Progenitor cell of endocrine pancreas (in vitro differentiated cells): ENCODE data around the gene LTBP1. TPM values are rescaled to one million over a fixed set of nuclear protein-coding genes. Genes with fewer than 3 reads are reported as not detected.

Source experiments
- DNase-seq: peaks from one replicate; pipeline ENCODE4 v3.0.0; 2021; ENCODE audit warnings: low spot score; ENCODE audit not compliant: unreplicated experiment
- H3K27ac Mint-ChIP-seq: 2 replicates; pipeline ENCODE4 v1.8.0; 2021; ENCODE audit warnings: mild to moderate bottlenecking, moderate library complexity, mixed read lengths
- H3K27me3 Mint-ChIP-seq: 2 replicates; pipeline ENCODE4 v1.8.0; 2021; ENCODE audit warnings: mixed read lengths
- H3K36me3 Mint-ChIP-seq: 2 replicates; pipeline ENCODE4 v1.8.0; 2022; ENCODE audit warnings: mixed read lengths; ENCODE audit not compliant: insufficient read depth
- H3K4me1 Mint-ChIP-seq: 2 replicates; pipeline ENCODE4 v1.8.0; 2021; ENCODE audit warnings: low read depth, mixed read lengths
- H3K4me3 Mint-ChIP-seq: 2 replicates; pipeline ENCODE4 v1.8.0; 2021; ENCODE audit warnings: low read depth, mild to moderate bottlenecking, moderate library complexity, mixed read lengths
- H3K9me3 Mint-ChIP-seq: 2 replicates; pipeline ENCODE4 v1.8.0; 2021; ENCODE audit warnings: low read depth, mixed read lengths
- total RNA-seq: library from RNA; stranded (reverse); gene quantifications from 2 replicates; pipeline ENCODE4 v1.2.1, GENCODE V29; 2021
- TF ChIP-seq, protein P1 (sequence below): fragments of 200-600 bp; sonication (generic); IDR thresholded peaks from one replicate; pipeline ENCODE4 v1.5.0; 2021; ENCODE audit warnings: antibody characterized with exemption, mild to moderate bottlenecking; ENCODE audit not compliant: unreplicated experiment

Gene LTBP1
- total RNA-seq, 1 donor from 2014 or later, result 63.0 TPM

DNA sequence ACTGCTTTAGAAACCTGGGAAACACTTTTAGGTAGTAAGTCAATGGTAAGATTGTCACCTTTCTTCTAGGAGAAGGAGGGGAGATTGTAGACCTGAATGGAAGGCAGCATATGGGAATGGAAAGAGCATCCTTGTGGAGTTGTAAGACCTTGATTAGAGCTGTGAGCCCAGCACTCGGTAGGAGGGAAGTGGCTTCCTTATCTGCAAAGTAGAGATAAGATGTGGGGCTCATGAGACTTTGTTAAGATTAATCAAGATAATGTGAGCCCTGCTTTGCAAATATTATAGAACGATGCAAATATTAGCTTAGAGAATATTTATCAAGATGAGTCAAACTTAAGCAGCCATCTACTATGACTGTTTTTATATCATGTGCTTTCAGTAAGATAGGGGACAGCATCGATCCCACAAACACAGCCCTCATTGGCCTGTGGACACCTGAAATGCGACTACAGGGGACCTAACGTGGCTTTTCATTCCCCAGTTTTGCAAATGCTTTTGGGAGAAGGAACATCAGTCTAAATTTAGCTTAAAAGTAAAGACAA is 243.7 kb downstream of the LTBP1 start:
- H3K27me3 Mint-ChIP-seq, result no peaks in the 10 kb centered on the region
- TF ChIP-seq, protein P1, sequence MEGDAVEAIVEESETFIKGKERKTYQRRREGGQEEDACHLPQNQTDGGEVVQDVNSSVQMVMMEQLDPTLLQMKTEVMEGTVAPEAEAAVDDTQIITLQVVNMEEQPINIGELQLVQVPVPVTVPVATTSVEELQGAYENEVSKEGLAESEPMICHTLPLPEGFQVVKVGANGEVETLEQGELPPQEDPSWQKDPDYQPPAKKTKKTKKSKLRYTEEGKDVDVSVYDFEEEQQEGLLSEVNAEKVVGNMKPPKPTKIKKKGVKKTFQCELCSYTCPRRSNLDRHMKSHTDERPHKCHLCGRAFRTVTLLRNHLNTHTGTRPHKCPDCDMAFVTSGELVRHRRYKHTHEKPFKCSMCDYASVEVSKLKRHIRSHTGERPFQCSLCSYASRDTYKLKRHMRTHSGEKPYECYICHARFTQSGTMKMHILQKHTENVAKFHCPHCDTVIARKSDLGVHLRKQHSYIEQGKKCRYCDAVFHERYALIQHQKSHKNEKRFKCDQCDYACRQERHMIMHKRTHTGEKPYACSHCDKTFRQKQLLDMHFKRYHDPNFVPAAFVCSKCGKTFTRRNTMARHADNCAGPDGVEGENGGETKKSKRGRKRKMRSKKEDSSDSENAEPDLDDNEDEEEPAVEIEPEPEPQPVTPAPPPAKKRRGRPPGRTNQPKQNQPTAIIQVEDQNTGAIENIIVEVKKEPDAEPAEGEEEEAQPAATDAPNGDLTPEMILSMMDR, result no peak
- H3K36me3 Mint-ChIP-seq, result peaks cover 8% of the 10 kb centered on the region
- no peak for DNase-seq
- no peak overlapping the region for H3K4me3 Mint-ChIP-seq
- H3K4me1 Mint-ChIP-seq, result peaks cover 10% of the 10 kb centered on the region
- no peaks in the 10 kb centered on the region for H3K9me3 Mint-ChIP-seq
- H3K27ac Mint-ChIP-seq, result peak overlapping the region; percentile 26

DNA sequence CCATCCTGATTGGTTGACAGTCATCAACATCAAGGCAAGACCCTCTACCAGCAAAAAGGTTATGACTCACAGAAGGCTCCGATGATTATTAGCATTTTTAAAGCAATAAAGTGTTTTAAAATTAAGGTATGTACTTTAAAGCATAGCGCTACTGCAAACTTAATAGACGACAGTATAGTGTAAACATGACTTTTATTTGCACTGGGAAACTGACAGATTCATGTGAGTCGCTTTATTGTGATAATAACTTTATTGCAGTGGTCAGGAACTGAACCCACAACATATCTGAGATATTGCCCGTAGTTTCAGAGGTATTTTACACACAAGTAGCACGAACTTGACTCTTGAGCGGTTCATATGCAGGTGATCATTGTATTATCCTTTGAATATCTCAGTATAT is 249.1 kb downstream of the LTBP1 start:
- Mint-ChIP-seq H3K27me3 (no peaks in the 10 kb centered on the region), H3K4me1 (peaks cover 4% of the 10 kb centered on the region), H3K4me3 (no peak overlapping the region), H3K36me3 (peaks cover 6% of the 10 kb centered on the region), H3K27ac (no peak overlapping the region), H3K9me3 (peaks cover 6% of the 10 kb centered on the region)
- TF ChIP-seq, protein P1, result no peak
- no peak for DNase-seq

DNA sequence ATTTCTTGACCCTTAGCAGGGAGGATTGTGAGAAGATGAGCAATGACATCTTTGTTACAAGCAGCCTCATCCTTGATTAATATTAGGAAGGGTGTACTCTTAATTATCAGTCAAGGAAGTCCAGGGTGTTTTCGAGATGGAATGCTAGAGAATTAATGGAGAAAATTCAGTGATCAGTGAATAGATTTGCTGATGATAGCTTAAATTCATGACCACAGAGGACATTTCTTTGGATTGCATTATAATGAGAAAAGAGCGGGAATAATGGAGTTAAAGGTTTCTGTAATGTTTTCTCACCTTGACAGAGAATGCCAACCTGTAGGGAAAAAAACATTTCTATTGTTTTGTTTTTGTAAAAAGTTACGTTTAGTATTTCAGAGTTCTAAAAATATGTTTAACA is 249.9 kb downstream of the LTBP1 start:
- Mint-ChIP-seq H3K4me3 (no peak overlapping the region), H3K4me1 (peaks cover 4% of the 10 kb centered on the region), H3K9me3 (peaks cover 6% of the 10 kb centered on the region), H3K27ac (no peak overlapping the region), H3K27me3 (no peaks in the 10 kb centered on the region), H3K36me3 (peaks cover 6% of the 10 kb centered on the region)
- no peak for DNase-seq
- TF ChIP-seq, protein P1, result no peak

DNA sequence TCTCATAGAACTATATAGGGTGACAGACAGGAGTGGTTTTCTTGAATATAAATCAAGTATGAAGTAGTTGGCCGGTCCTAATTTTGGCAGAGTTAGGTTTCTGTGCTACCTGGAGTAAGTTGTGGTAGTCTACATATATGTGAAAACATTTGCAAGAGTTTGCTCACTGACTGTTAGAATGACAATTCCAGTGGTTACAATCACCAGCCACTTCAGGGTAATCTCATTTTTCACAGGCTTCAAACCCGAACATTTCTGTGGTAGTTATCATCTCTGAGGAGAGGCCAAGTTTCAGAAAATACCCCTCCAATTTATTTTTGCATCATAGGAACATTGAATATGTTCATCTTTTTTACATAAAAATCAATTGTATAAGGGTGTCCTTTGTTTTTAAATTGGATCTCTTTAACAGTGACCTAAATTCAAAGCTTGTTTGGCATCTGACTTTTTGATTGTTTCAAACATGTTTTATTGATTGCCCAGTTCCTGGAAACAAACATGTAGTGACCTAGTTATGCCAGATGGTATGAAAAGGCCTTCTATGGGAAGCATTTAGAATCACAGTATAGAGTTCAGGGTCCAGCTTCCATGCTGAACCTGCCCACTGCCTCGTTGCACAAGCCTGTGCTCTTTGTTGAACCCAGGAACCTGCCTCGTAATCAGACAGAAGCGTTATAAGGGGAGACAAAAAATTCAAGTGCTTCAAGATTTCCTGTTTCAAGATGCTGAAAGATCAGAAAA is 250.6 kb downstream of the LTBP1 start:
- Mint-ChIP-seq H3K27ac (no peak overlapping the region), H3K9me3 (peaks cover 6% of the 10 kb centered on the region), H3K4me1 (peaks cover 1% of the 10 kb centered on the region), H3K36me3 (peaks cover 6% of the 10 kb centered on the region), H3K27me3 (no peaks in the 10 kb centered on the region), H3K4me3 (no peak overlapping the region)
- no peak for DNase-seq
- TF ChIP-seq, protein P1, result no peak

DNA sequence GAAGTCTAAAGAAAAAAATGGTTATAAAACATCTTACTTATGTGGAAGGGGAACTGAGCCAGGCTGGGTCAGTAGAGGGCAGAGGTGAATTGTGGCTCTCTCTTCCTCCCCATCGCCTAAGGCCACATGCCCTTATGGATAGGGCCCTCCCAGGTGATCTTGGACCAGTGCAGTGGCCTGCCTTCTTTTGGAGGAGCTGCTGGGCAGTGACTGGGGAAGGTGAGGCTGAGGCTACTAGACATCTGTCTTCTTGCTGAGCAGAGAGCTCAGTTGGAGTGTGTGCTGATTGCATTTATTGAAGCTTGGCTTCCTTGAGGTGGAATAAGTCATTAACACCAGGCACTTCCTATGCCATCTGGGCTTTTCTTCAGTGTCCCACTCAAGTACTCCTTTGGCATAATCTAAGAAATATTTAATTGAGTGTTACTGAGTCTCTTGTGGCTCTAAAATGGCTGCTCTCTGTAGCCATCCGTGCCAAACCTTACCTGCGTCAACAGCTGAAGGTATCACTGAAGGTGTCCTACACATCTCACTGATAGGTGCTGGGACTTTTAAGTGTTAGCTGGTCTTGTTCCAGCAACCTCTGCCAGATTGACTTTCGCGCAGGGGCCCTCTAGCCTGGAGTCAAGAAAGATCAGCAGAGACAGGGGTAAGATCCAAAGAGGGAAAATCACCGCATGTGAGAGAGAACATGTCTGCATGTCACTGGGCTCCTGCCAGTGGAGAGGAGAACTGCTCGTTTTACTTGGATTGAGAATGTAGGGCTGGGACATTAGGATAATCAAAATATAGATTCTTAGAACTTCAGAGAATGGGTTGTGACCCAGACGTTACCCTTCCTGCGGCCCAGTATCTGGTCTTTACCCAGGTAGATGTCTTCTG is 256.1 kb downstream of the LTBP1 start:
- Mint-ChIP-seq H3K4me1 (no peaks in the 10 kb centered on the region), H3K27ac (no peak overlapping the region), H3K36me3 (peaks cover 5% of the 10 kb centered on the region), H3K4me3 (no peak overlapping the region), H3K9me3 (peaks cover 3% of the 10 kb centered on the region), H3K27me3 (no peaks in the 10 kb centered on the region)
- no peak for DNase-seq
- TF ChIP-seq, protein P1, result no peak
